Gastrocnemius medialis (tissue), 4 donors: ENCODE data around the gene LONP2. TPM values are rescaled to one million over a fixed set of nuclear protein-coding genes. Genes with fewer than 3 reads are reported as not detected.
"Not testable (repeated sequence)": the region's sequence is repeated elsewhere in the genome, so short reads cannot be mapped to it uniquely, and the experiment has no call there.

Experiments
- ATAC-seq, 2 donors: fragments of 150-250 bp; one replicate each; pipeline ENCODE4 v1.9.1; 2016
- DNase-seq, 2 donors: peaks; one replicate each; pipeline ENCODE4 v3.0.0-alpha.2; 2019
- H3K27ac ChIP-seq, 4 donors: fragments of 200-600 bp; sonication (generic); 1 replicate in 1 of 4; 2 replicates in 3 of 4; pipeline ENCODE4 v1.5.1; 2016 to 2018; ENCODE audit warnings: mild to moderate bottlenecking in 2 of 4, moderate library complexity in 1 of 4
- H3K27me3 ChIP-seq, 3 donors: fragments of 200-600 bp; sonication (generic) in 2 of 3; 1 replicate in 1 of 3; 2 replicates in 2 of 3; pipeline versions ENCODE4 v1.5.1 to v1.6.0; 2016 to 2019; ENCODE audit warnings: mild to moderate bottlenecking in 1 of 3, moderate library complexity in 1 of 3
- H3K36me3 ChIP-seq, 2 donors: fragments of 200-600 bp; sonication (generic) in 1 of 2; one replicate each; pipeline ENCODE4 v1.5.1; 2017 to 2018
- H3K4me1 ChIP-seq, 2 donors: fragments of 200-600 bp; sonication (generic) in 1 of 2; one replicate each; pipeline ENCODE4 v1.5.1; 2016 to 2017; ENCODE audit warnings: mild to moderate bottlenecking in 2 of 2
- H3K4me3 ChIP-seq, 4 donors: fragments of 200-600 bp; sonication (generic) in 3 of 4; 1 replicate in 1 of 4; 2 replicates in 3 of 4; pipeline ENCODE4 v1.5.1; 2016 to 2019; ENCODE audit warnings: mild to moderate bottlenecking in 2 of 4
- H3K9me3 ChIP-seq, 3 donors: fragments of 200-600 bp; sonication (generic) in 2 of 3; 1 replicate in 1 of 3; 2 replicates in 2 of 3; pipeline ENCODE4 v1.5.1; 2016 to 2019
- CTCF ChIP-seq, 5 experiments: fragments of 450-650 bp in 3 of 5; fragments of 200-600 bp in 2 of 5; sonication (generic) in 2 of 5; IDR thresholded peaks in 4 of 5; conservative IDR thresholded peaks in 1 of 5; 1 replicate in 4 of 5; 2 replicates in 1 of 5; pipeline ENCODE4 v1.5.1; 2016 to 2019; ENCODE audit warnings: antibody characterized with exemption in 5 of 5, mild to moderate bottlenecking in 3 of 5, moderate library complexity in 3 of 5
- POLR2A ChIP-seq, 2 donors: fragments of 450-650 bp; IDR thresholded peaks; one replicate each; pipeline ENCODE4 v1.6.1; 2017; ENCODE audit warnings: antibody characterized with exemption in 2 of 2, mild to moderate bottlenecking in 2 of 2, moderate library complexity in 2 of 2
- in situ Hi-C, 4 donors: fragments of 200-750 bp; cut with MboI; loops; one replicate each; pipeline versions ENCODE4 v1.15.0 to v1.8.0; 2017; ENCODE audit warnings: low sequenced_read_pairs in 4 of 4
- intact Hi-C: fragments of 100-400 bp; cut with DNase I; formaldehyde crosslinking; loops from one replicate; pipeline ENCODE4 v1.15.1; 2023; ENCODE audit warnings: low total_unique reads
- total RNA-seq, 4 donors: library from RNA; depleted of rRNA; stranded (reverse); fragments of >200 nt; gene quantifications; one replicate each; pipeline versions ENCODE4 v1.1.0 to v1.2.3, GENCODE V29; 2016

Gene LONP2
- total RNA-seq, 4 donors from 2014 or later, result 33.8 to 45.2 (median 42.4) TPM

GRCh38 chr16:48366165-48367093, 122.3 kb downstream of the LONP2 start:
- Histone ChIP-seq H3K27me3 (no peaks in the 10 kb centered on the region), H3K4me3 (peak overlapping the region; percentile 62 to 74 (median 72)), H3K9me3 (no peaks in the 10 kb centered on the region), H3K4me1 (peaks cover 52 to 61% of the 10 kb centered on the region in 2 donors), H3K36me3 (peaks cover 0 to 8% of the 10 kb centered on the region in 2 donors), H3K27ac (peak overlapping the region; percentile 91 to 95 (median 92))
- ATAC-seq (peak; percentile 83 to 85), DNase-seq (peak; percentile 40 to 67)
- in situ Hi-C loops (no loop called here), intact Hi-C loops (loop anchor here (10.0 kb wide), 1 partner anchor 88 kb away; no protein-coding TSS in a partner anchor)
- TF ChIP-seq POLR2A (IDR thresholded peaks at IDR 0.05) (no peak), CTCF (IDR thresholded peaks at IDR 0.05 in 4 of 5, conservative IDR thresholded peaks at IDR 0.05 in 1 of 5) (peak in 1 of 5 experiments; percentile 3)

- DNase-seq (no peak), ATAC-seq (no peak)
- no peaks in the 10 kb centered on the region for H3K36me3 ChIP-seq
- H3K4me1 ChIP-seq, result peaks cover 53 to 63% of the 10 kb centered on the region in 2 donors
- peak overlapping the region; percentile 91 to 95 (median 92) for H3K27ac ChIP-seq
- in situ Hi-C loops, result no loop called here
- intact Hi-C loops, result loop anchor here (10.0 kb wide), 1 partner anchor 87 kb away; no protein-coding TSS in a partner anchor
- TF ChIP-seq POLR2A (IDR thresholded peaks at IDR 0.05), result no peak
- TF ChIP-seq CTCF (IDR thresholded peaks at IDR 0.05 in 4 of 5, conservative IDR thresholded peaks at IDR 0.05 in 1 of 5), result no peak
- no peaks in the 10 kb centered on the region for H3K9me3 ChIP-seq
- no peaks in the 10 kb centered on the region for H3K27me3 ChIP-seq
- no peak overlapping the region for H3K4me3 ChIP-seq
Observed at GRCh38 chr16:48367441-48368049, 123.4 kb downstream of the LONP2 start.

GRCh38 chr16:48369765-48370164, 125.7 kb downstream of the LONP2 start:
- in situ Hi-C loops (no loop called here), intact Hi-C loops (loop anchor here (10.0 kb wide), 1 partner anchor 85 kb away; no protein-coding TSS in a partner anchor)
- DNase-seq (no peak), ATAC-seq (no peak)
- no peaks in the 10 kb centered on the region for H3K36me3 ChIP-seq
- peak overlapping the region in 1 of 4 donors; percentile 14 for H3K27ac ChIP-seq
- no peaks in the 10 kb centered on the region for H3K27me3 ChIP-seq
- TF ChIP-seq CTCF (IDR thresholded peaks at IDR 0.05 in 4 of 5, conservative IDR thresholded peaks at IDR 0.05 in 1 of 5) (no peak), POLR2A (IDR thresholded peaks at IDR 0.05) (no peak)
- H3K4me3 ChIP-seq, result no peak overlapping the region
- H3K4me1 ChIP-seq, result peaks cover 62 to 76% of the 10 kb centered on the region in 2 donors
- no peaks in the 10 kb centered on the region for H3K9me3 ChIP-seq

- Histone ChIP-seq H3K27me3 (no peaks in the 10 kb centered on the region), H3K27ac (peak overlapping the region in 1 of 4 donors; percentile 14), H3K36me3 (no peaks in the 10 kb centered on the region), H3K9me3 (no peaks in the 10 kb centered on the region), H3K4me1 (peaks cover 62 to 76% of the 10 kb centered on the region in 2 donors), H3K4me3 (no peak overlapping the region)
- intact Hi-C loops (no loop called here), in situ Hi-C loops (no loop called here)
- TF ChIP-seq CTCF (IDR thresholded peaks at IDR 0.05 in 4 of 5, conservative IDR thresholded peaks at IDR 0.05 in 1 of 5) (no peak), POLR2A (IDR thresholded peaks at IDR 0.05) (no peak)
- no peak for ATAC-seq
- no peak for DNase-seq
Observed at GRCh38 chr16:48370229-48370628, 126.1 kb downstream of the LONP2 start.

- in situ Hi-C loops, intact Hi-C loops, DNase-seq, H3K9me3 ChIP-seq, H3K27me3 ChIP-seq, ATAC-seq, H3K36me3 ChIP-seq, H3K4me3 ChIP-seq: not testable (repeated sequence)
- H3K4me1 ChIP-seq, result peaks cover 63 to 77% of the 10 kb centered on the region in 2 donors
- peak overlapping the region in 1 of 4 donors; percentile 4 for H3K27ac ChIP-seq
Observed at GRCh38 chr16:48370668-48371392, 126.7 kb downstream of the LONP2 start.
